ENCODE measurements around the gene HPCAL1. TPM values are rescaled to one million over a fixed set of nuclear protein-coding genes. Genes with fewer than 3 reads are reported as not detected.

Gene HPCAL1
- total RNA-seq, 2 experiments from 2014 or later, result 9.2 to 9.7 TPM

GRCh38 chr2:10366601-10367270 lies 64.0 kb downstream of the HPCAL1 start:
- CTCF ChIA-PET (ENCODE audit: unreplicated experiment), result interaction anchor here (0.6 kb wide), 2 partner anchors 36 to 117 kb away, joined by 3 read pairs; no protein-coding TSS in a partner anchor
- DNase-seq (ENCODE audit: low spot score), result no peak

GRCh38 chr2:10367472-10368439 lies 65.1 kb downstream of the HPCAL1 start:
- Histone ChIP-seq H3K9me3 (ENCODE audit: low read length) (no peaks in the 10 kb centered on the region), H3K9me2 (ENCODE audit: insufficient read depth, low read length) (no peaks in the 10 kb centered on the region), H3K27ac (ENCODE audit: low read depth, low read length, poor library complexity, severe bottlenecking) (no peak overlapping the region), H3K4me3 (ENCODE audit: low read depth, low read length, poor library complexity, severe bottlenecking) (no peak overlapping the region), H3K79me2 (ENCODE audit: insufficient read depth, low read depth, low read length) (no peaks in the 10 kb centered on the region), H2AFZ (ENCODE audit: low read length) (no peak overlapping the region), H3K36me3 (ENCODE audit: insufficient read depth, low read length) (no peaks in the 10 kb centered on the region), H3K4me2 (ENCODE audit: low read length) (no peak overlapping the region), H4K20me1 (ENCODE audit: insufficient read depth, low read length) (no peaks in the 10 kb centered on the region; the same call in 1 of the 2 replicates), H3K4me1 (ENCODE audit: insufficient read depth, low read length, poor library complexity, severe bottlenecking) (peaks cover 6% of the 10 kb centered on the region)
- DNase-seq (ENCODE audit: low spot score), result no peak
- TF ChIP-seq, protein P1, sequence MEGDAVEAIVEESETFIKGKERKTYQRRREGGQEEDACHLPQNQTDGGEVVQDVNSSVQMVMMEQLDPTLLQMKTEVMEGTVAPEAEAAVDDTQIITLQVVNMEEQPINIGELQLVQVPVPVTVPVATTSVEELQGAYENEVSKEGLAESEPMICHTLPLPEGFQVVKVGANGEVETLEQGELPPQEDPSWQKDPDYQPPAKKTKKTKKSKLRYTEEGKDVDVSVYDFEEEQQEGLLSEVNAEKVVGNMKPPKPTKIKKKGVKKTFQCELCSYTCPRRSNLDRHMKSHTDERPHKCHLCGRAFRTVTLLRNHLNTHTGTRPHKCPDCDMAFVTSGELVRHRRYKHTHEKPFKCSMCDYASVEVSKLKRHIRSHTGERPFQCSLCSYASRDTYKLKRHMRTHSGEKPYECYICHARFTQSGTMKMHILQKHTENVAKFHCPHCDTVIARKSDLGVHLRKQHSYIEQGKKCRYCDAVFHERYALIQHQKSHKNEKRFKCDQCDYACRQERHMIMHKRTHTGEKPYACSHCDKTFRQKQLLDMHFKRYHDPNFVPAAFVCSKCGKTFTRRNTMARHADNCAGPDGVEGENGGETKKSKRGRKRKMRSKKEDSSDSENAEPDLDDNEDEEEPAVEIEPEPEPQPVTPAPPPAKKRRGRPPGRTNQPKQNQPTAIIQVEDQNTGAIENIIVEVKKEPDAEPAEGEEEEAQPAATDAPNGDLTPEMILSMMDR (conservative IDR thresholded peaks at IDR 0.05; ENCODE audit: low read length), result no peak
- BruUV-seq (replicated peaks), result no TSS peak
- CTCF ChIA-PET (ENCODE audit: unreplicated experiment), result no interaction called here
- POLR2A ChIA-PET, result interaction anchor here (1.0 kb wide), 1 partner anchor 15 kb away, joined by 5 read pairs; no protein-coding TSS in a partner anchor
- intact Hi-C loops (cut with micrococcal nuclease; ENCODE audit: unreplicated experiment), result no loop called here

More at GRCh38 chr2:10366601-10367270, 64.0 kb downstream of the HPCAL1 start:
- no peaks in the 10 kb centered on the region for H3K79me2 ChIP-seq (ENCODE audit: insufficient read depth, low read depth, low read length)
- no peaks in the 10 kb centered on the region for H3K36me3 ChIP-seq (ENCODE audit: insufficient read depth, low read length)
- H3K9me3 ChIP-seq (ENCODE audit: low read length), result no peaks in the 10 kb centered on the region
- TF ChIP-seq, protein P1 (conservative IDR thresholded peaks at IDR 0.05; ENCODE audit: low read length), result no peak
- TF ChIP-seq EZH2phosphoT487 (IDR thresholded peaks at IDR 0.05; ENCODE audit: borderline replicate concordance, low read depth, low read length), result no peak
- no peak overlapping the region for H3K4me3 ChIP-seq (ENCODE audit: low read depth, low read length, poor library complexity, severe bottlenecking)
- H2AFZ ChIP-seq (ENCODE audit: low read length), result no peak overlapping the region
- H3K27ac ChIP-seq (ENCODE audit: low read depth, low read length, poor library complexity, severe bottlenecking), result no peak overlapping the region
- no peak overlapping the region for H3K4me2 ChIP-seq (ENCODE audit: low read length)
- no peaks in the 10 kb centered on the region for H3K9me2 ChIP-seq (ENCODE audit: insufficient read depth, low read length)
- POLR2A ChIA-PET, result no interaction called here
- BruUV-seq (replicated peaks), result no TSS peak
- intact Hi-C loops (cut with micrococcal nuclease; ENCODE audit: unreplicated experiment), result no loop called here
- H3K4me1 ChIP-seq (ENCODE audit: insufficient read depth, low read length, poor library complexity, severe bottlenecking), result peaks cover 6% of the 10 kb centered on the region
- no peaks in the 10 kb centered on the region; the same call in 1 of the 2 replicates for H4K20me1 ChIP-seq (ENCODE audit: insufficient read depth, low read length)

Measured in OCI-LY7 (cell line).